Stomach (tissue), 9 donors: Measurements from ENCODE around the gene PDHX. TPM values are rescaled to one million over a fixed set of nuclear protein-coding genes. Genes with fewer than 3 reads are reported as not detected.
"Not testable (repeated sequence)": the region's sequence is repeated elsewhere in the genome, so short reads cannot be mapped to it uniquely, and the experiment has no call there.

Experiments
- DNase-seq, 2 donors: peaks; one replicate each; pipeline versions ENCODE4 v3.0.0 to v3.0.0-alpha.2; 2013 to 2019
- H3K27ac ChIP-seq, 5 donors: fragments of 200-600 bp in 4 of 5; sonication (generic) in 4 of 5; one replicate each; pipeline ENCODE4 v1.5.1; 2013 to 2019; ENCODE audit warnings: mild to moderate bottlenecking in 1 of 5, moderate library complexity in 1 of 5
- H3K27me3 ChIP-seq, 3 donors: fragments of 200-600 bp; sonication (generic); one replicate each; pipeline ENCODE4 v1.5.1; 2017 to 2019; ENCODE audit warnings: mixed run types in 1 of 3
- H3K36me3 ChIP-seq, 4 donors: fragments of 200-600 bp; sonication (generic); 1 replicate in 3 of 4; 2 replicates in 1 of 4; pipeline ENCODE4 v1.5.1; 2016 to 2019
- H3K4me1 ChIP-seq, 4 donors: fragments of 200-600 bp; sonication (generic); one replicate each; pipeline ENCODE4 v1.5.1; 2016 to 2019
- H3K4me3 ChIP-seq, 4 donors: fragments of 200-600 bp; sonication (generic) in 3 of 4; one replicate each; pipeline ENCODE4 v1.5.1; 2016 to 2019; ENCODE audit warnings: mild to moderate bottlenecking in 1 of 4
- H3K9me3 ChIP-seq, 4 donors: fragments of 200-600 bp; sonication (generic); one replicate each; pipeline ENCODE4 v1.5.1; 2016 to 2019
- CTCF ChIP-seq, 7 experiments: fragments of 450-650 bp in 4 of 7; fragments of 200-600 bp in 3 of 7; sonication (generic) in 3 of 7; IDR thresholded peaks; one replicate each; pipeline ENCODE4 v1.5.1; 2016 to 2019; ENCODE audit warnings: antibody characterized with exemption in 7 of 7, control low read depth in 2 of 7, mild to moderate bottlenecking in 1 of 7
- EP300 ChIP-seq: sonication (generic); formaldehyde crosslinking; IDR thresholded peaks from one replicate; pipeline ENCODE4 v1.6.1; 2017; ENCODE audit warnings: antibody characterized with exemption
- POLR2A ChIP-seq, 4 donors: fragments of 450-650 bp; IDR thresholded peaks; one replicate each; pipeline ENCODE4 v1.6.1; 2016; ENCODE audit warnings: antibody characterized with exemption in 4 of 4, control low read depth in 2 of 4, mild to moderate bottlenecking in 1 of 4, moderate library complexity in 1 of 4
- POLR2AphosphoS5 ChIP-seq, 3 donors: sonication (generic); formaldehyde crosslinking; IDR thresholded peaks; one replicate each; pipeline ENCODE4 v1.6.1; 2016; ENCODE audit warnings: antibody characterized with exemption in 3 of 3
- WGBS, 5 donors: extraction: QIAGEN DNeasy Blood & Tissue Kit in 3 of 5; methylation state at CpG; one replicate each; pipeline versions ENCODE4 v1.1.5 to v1.1.7; 2013 to 2018; 5-methylcytosine and 5-hydroxymethylcytosine counted together
- intact Hi-C: fragments of 100-400 bp; cut with DNase I; formaldehyde crosslinking; loops from one replicate; pipeline ENCODE4 v1.15.1; 2023; ENCODE audit warnings: low total_unique reads
- polyA plus RNA-seq, 3 donors: library from polyadenylated mRNA; stranded (reverse); fragments of 200-250 nt; gene quantifications; one replicate each; pipeline ENCODE4 v1.2.3, GENCODE V29; 2013
- total RNA-seq, 5 donors: library from RNA; depleted of rRNA; stranded (reverse); fragments of >200 nt; gene quantifications; one replicate each; pipeline versions ENCODE4 v1.1.0 to v1.2.3, GENCODE V29; 2014 to 2016
- donor health status: healthy with polysubstance abuse.
- donor health status: Bipolar disorder and iron deficiency.
- donor health status: healthy.

Gene PDHX
- total and polyA plus RNA-seq, 8 donors, result 4.1 to 45.9 (median 23.3) TPM

GRCh38 chr11:35016916-35017315, 100.5 kb downstream of the PDHX start:
- H3K36me3 ChIP-seq, result no peaks in the 10 kb centered on the region
- DNase-seq, result peak in 1 of 2 donors; percentile 55
- no peak overlapping the region for H3K4me3 ChIP-seq
- WGBS, 5 donors, result 42 to 61% (median 50%) methylated on average over 4 of the region's 4 CpGs
- no peaks in the 10 kb centered on the region for H3K27me3 ChIP-seq
- intact Hi-C loops, result no loop called here
- H3K27ac ChIP-seq, result no peak overlapping the region
- H3K4me1 ChIP-seq, result peaks cover 0 to 29% (median 7%) of the 10 kb centered on the region in 4 donors
- no peaks in the 10 kb centered on the region for H3K9me3 ChIP-seq
- TF ChIP-seq POLR2AphosphoS5 (IDR thresholded peaks at IDR 0.05), result no peak
- TF ChIP-seq EP300, result no peak
- no peak for TF ChIP-seq CTCF (IDR thresholded peaks at IDR 0.05)
- no peak for TF ChIP-seq POLR2A (IDR thresholded peaks at IDR 0.05)

DNA sequence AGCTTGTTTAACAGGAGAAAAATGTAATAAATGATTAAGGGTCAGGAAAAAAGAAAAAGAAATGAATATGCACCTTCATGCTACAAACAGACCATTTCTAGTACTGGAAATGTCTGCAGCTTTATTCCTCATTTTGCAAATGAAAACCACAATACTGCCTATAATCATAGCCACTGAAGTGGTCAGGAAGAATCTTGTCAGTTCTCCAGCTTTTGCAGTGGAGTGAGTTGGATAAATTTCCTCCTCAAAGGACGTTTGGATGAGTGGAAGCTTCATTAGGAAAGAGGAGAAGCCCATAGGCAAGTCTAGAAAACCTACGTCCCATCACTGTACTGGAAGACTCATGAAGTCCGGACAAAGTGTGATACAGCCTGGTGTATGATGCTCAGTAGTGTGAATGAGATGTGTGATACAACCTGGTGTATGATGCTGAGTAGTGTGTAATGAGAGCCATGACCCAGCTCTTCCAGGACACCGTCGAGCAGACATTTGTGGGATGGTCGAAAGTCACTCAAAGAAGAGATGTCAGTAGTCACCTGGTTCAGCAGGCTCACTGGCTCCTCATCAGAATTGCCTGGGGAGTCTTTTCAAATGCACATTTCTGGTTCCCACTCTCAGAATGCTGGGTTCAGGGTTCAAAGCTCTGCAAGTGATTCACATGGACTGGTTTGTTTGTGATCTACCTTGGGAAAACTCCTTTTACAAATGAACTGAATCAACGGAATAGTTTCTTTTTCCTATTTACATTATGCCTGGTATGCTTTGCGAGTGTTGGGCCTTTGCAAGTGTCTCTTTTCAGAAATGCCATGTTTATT, 101.3 kb downstream of the PDHX start:
- intact Hi-C loops, result no loop called here

DNA sequence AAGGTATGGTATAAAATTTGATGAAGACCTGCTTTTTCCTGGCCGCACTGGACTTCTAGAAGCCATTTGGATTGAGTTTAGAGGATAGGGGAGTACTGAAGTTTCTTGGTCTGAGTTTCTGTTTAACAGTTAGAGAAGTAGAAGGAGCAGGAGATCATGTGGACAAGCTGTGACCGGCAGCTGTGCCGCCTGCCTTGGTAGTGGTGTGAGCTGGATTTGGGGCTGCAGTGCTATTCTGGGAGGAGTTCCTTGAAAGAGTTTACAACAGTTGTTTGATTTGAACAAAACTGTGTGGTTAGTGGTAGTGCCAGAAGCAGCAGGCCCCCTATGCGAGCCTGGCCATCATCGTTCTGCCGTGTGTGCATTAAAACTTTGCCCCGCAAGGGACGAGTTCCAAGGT, 105.2 kb downstream of the PDHX start:
- intact Hi-C loops, result no loop called here
- TF ChIP-seq POLR2AphosphoS5 (IDR thresholded peaks at IDR 0.05) (no peak), EP300 (no peak), CTCF (IDR thresholded peaks at IDR 0.05) (no peak), POLR2A (IDR thresholded peaks at IDR 0.05) (no peak)

More for the DNA sequence above, 101.3 kb downstream of the PDHX start:
- no peaks in the 10 kb centered on the region for H3K36me3 ChIP-seq
- no peak for DNase-seq
- peaks cover 0 to 27% (median 7%) of the 10 kb centered on the region in 4 donors for H3K4me1 ChIP-seq
- TF ChIP-seq POLR2AphosphoS5 (IDR thresholded peaks at IDR 0.05), result no peak
- no peaks in the 10 kb centered on the region for H3K9me3 ChIP-seq
- H3K27me3 ChIP-seq, result no peaks in the 10 kb centered on the region
- 79 to 81% (median 80%) methylated on average over 8 of the region's 8 CpGs for WGBS, 5 donors
- no peak overlapping the region for H3K4me3 ChIP-seq
- no peak overlapping the region for H3K27ac ChIP-seq

GRCh38 chr11:35023940-35024339, 107.5 kb downstream of the PDHX start:
- WGBS, 5 donors, result 87 to 95% (median 92%) methylated on average over 3 of the region's 3 CpGs

More for the DNA sequence above, 105.2 kb downstream of the PDHX start:
- Histone ChIP-seq H3K36me3 (no peaks in the 10 kb centered on the region), H3K9me3 (peaks cover 0 to 19% (median 8%) of the 10 kb centered on the region in 4 donors), H3K27ac (no peak overlapping the region), H3K4me3 (no peak overlapping the region), H3K4me1 (peaks cover 0 to under 1% (median 0%) of the 10 kb centered on the region in 4 donors), H3K27me3 (no peaks in the 10 kb centered on the region)
- DNase-seq, result no peak
- 81 to 96% (median 92%) methylated on average over 8 of the region's 8 CpGs for WGBS, 5 donors

DNA sequence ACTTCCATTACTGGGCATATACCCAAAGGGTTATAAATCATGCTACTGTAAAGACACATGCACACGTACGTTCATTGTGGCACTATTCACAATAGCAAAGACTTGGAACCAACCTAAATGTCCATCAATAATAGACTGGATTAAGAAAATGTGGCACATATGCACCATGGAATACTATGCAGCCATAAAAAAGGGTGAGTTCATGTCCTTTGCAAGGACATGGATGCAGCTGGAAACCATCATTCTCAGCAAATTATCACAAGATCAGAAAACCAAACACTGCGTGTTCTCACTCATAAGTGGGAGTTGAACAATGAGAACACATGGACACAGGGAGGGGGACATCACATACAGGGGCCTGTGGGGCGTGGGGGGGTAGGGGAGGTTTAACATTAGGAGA, 111.6 kb downstream of the PDHX start:
- H3K4me3 ChIP-seq, H3K27me3 ChIP-seq, intact Hi-C loops, H3K27ac ChIP-seq, H3K36me3 ChIP-seq, DNase-seq: not testable (repeated sequence)
- H3K4me1 ChIP-seq, result peaks cover 0 to 16% (median 0%) of the 10 kb centered on the region in 4 donors
- peaks cover 0 to 17% (median 8%) of the 10 kb centered on the region in 4 donors for H3K9me3 ChIP-seq
- WGBS, 5 donors, result 65 to 85% (median 74%) methylated on average over 4 of the region's 4 CpGs

More at GRCh38 chr11:35023940-35024339, 107.5 kb downstream of the PDHX start:
- H3K36me3 ChIP-seq, H3K27ac ChIP-seq, H3K4me1 ChIP-seq, DNase-seq, H3K4me3 ChIP-seq, H3K27me3 ChIP-seq, intact Hi-C loops: not testable (repeated sequence)
- H3K9me3 ChIP-seq, result peaks cover 0 to 19% (median 8%) of the 10 kb centered on the region in 4 donors
